Pancreas (tissue), 10 donors: ENCODE data around the gene PPP1R8. TPM values are rescaled to one million over a fixed set of nuclear protein-coding genes. Genes with fewer than 3 reads are reported as not detected.
"Not testable (repeated sequence)": the region's sequence is repeated elsewhere in the genome, so short reads cannot be mapped to it uniquely, and the experiment has no call there.

Experiments used
- ATAC-seq, 4 donors: fragments of 200-7000 bp; cut with Tn5 transposase; one replicate each; pipeline versions ENCODE4 v1.8.0 to v1.9.1; 2020; ENCODE audit warnings: mild to moderate bottlenecking in 4 of 4, moderate library complexity in 4 of 4
- DNase-seq, 6 donors: peaks; one replicate each; pipeline ENCODE4 v3.0.0-alpha.2; 2020
- FAIRE-seq: peaks from 2 replicates; lab custom pipeline; 2012; peaks lifted over from hg19 to GRCh38; lab: Jason Lieb, UNC
- H3K27ac ChIP-seq, 4 donors: fragments of 200-600 bp; sonication (generic); 1 replicate in 3 of 4; 2 replicates in 1 of 4; pipeline versions ENCODE4 v1.5.0 to v1.8.0; 2020
- H3K27me3 ChIP-seq, 4 donors: fragments of 200-600 bp; one replicate each; pipeline ENCODE4 v1.8.0; 2021
- H3K36me3 ChIP-seq, 3 donors: fragments of 200-600 bp; sonication (generic) in 1 of 3; one replicate each; pipeline versions ENCODE4 v1.5.0 to v1.8.0; 2020 to 2021
- H3K4me1 ChIP-seq, 3 donors: fragments of 200-600 bp; one replicate each; pipeline ENCODE4 v1.8.0; 2021
- H3K4me3 ChIP-seq, 4 donors: fragments of 200-600 bp; sonication (generic) in 2 of 4; one replicate each; pipeline versions ENCODE4 v1.5.0 to v1.8.0; 2020 to 2021
- H3K9me3 ChIP-seq, 4 donors: fragments of 200-600 bp; one replicate each; pipeline ENCODE4 v1.8.0; 2021
- WGBS, 2 donors: extraction: QIAGEN DNeasy Blood & Tissue Kit; methylation state at CpG; one replicate each; pipeline ENCODE4 v1.1.7; 2013; 5-methylcytosine and 5-hydroxymethylcytosine counted together
- intact Hi-C, 3 donors: fragments of 100-400 bp; cut with DNase I; formaldehyde crosslinking; loops; one replicate each; pipeline versions ENCODE4 v1.11.1 to v1.14.2; 2022
- polyA plus RNA-seq, 2 donors: library from polyadenylated mRNA; stranded (reverse); fragments of 200-250 nt; gene quantifications; one replicate each; pipeline ENCODE4 v1.2.3, GENCODE V29; 2013
- total RNA-seq, 6 donors: library from RNA; stranded (reverse); fragmentation: NEBNext Ultra II Directional in 4 of 6; extraction: Animal tissue kit (Norgen Biotek cat#: 25700) in 4 of 6; gene quantifications; one replicate each; pipeline versions ENCODE4 v1.2.1 to v1.2.4, GENCODE V29; 2021 to 2023
- TF ChIP-seq, protein P1 (sequence below), 4 donors: fragments of 200-600 bp; sonication (generic) in 3 of 4; IDR thresholded peaks; one replicate each; pipeline versions ENCODE4 v1.5.0 to v1.8.0; 2021; ENCODE audit warnings: antibody characterized with exemption in 4 of 4
- donor health status: healthy with polysubstance abuse.
- donor health status: DM: no; HTN: no; CAD: no; lungs with moderate emphysema.
- donor health status: DM: no; HTN: no; CAD: no.
- donor health status: control.
- donor health status: control.
- donor health status: Bipolar disorder and iron deficiency.
- donor health status: DM: yes; HTN: yes; CAD: no.
- donor health status: DM: no; HTN: no; CAD: no.
- donor health status: DM: no; HTN: no; CAD: no.
- donor health status: DM: yes; HTN: yes; CAD: no.

The PPP1R8 gene
- total and polyA plus RNA-seq, 8 donors, result 8.1 to 17.4 (median 11.7) TPM

DNA sequence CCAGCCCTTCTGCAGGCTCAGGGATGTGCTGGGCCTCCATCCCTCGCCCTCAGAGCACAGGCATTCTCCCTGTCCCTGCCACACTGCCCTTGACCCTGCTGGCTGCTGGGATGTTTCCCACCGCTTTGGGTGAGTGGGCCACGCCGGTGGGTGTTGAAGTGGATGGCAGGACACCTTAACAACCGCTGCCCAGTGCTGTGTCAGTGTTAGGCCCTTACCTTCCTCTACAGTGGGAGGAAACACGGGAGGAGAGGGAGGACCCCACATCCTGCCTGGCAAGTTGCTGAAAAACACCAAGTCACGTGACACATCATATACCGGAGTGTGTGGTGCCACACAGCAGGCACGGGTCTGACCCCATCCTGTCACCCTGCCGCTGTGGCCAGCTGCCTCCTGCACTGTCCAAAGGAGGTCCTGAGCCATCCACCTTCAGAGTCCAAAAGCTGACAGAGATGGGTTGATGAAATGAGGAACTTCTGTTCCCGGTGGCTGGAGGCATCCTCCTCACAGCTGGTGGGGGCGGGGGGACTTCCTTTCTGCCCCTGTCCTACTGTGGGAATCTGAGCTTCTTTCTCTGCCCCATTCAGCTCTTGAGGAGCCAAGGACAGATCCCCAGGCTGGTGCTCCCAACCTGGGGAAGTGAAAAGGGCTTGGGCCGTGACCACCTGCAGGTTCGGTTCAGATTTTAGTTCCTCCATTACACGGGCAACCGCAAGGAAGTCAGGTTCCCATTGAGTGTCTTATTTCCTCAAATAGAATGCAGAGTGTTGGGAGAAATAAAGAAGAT, 38.5 kb downstream of the PPP1R8 start:
- FAIRE-seq (no peak), ATAC-seq (peak in 1 of 4 donors; percentile 4), DNase-seq (peak in 1 of 6 donors; percentile 45)
- 59 to 60% methylated on average over 16 of the region's 16 CpGs for WGBS, 2 donors
- intact Hi-C loops, result no loop called here
- H3K36me3 ChIP-seq, result no peaks in the 10 kb centered on the region
- TF ChIP-seq, protein P1, sequence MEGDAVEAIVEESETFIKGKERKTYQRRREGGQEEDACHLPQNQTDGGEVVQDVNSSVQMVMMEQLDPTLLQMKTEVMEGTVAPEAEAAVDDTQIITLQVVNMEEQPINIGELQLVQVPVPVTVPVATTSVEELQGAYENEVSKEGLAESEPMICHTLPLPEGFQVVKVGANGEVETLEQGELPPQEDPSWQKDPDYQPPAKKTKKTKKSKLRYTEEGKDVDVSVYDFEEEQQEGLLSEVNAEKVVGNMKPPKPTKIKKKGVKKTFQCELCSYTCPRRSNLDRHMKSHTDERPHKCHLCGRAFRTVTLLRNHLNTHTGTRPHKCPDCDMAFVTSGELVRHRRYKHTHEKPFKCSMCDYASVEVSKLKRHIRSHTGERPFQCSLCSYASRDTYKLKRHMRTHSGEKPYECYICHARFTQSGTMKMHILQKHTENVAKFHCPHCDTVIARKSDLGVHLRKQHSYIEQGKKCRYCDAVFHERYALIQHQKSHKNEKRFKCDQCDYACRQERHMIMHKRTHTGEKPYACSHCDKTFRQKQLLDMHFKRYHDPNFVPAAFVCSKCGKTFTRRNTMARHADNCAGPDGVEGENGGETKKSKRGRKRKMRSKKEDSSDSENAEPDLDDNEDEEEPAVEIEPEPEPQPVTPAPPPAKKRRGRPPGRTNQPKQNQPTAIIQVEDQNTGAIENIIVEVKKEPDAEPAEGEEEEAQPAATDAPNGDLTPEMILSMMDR (IDR thresholded peaks at IDR 0.05), result no peak
- H3K27me3 ChIP-seq, result no peaks in the 10 kb centered on the region
- H3K9me3 ChIP-seq, result no peaks in the 10 kb centered on the region
- H3K4me3 ChIP-seq, result no peak overlapping the region
- H3K27ac ChIP-seq, result peak overlapping the region in 1 of 4 donors; percentile 5
- H3K4me1 ChIP-seq, result peaks cover 0 to 2% (median 0%) of the 10 kb centered on the region in 3 donors

DNA sequence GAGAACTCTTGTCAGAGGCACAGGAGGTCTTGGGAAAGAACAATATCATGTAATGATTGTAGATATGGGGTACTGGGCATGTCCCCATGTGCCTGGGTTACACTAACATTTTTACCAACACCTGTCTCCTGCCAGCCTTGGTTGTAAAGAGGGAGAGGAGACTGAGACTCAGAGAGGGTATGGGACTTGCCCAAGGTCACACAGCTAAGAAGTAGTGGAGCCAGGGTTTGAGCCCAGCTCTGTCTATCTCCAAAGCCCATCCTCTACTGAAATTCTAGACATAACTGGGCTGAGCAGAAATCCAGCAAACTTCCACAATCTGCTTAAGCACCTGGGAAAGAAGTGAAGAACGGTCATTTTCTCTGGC, 39.1 kb downstream of the PPP1R8 start:
- ATAC-seq (no peak), FAIRE-seq (no peak), DNase-seq (no peak)
- H3K4me3 ChIP-seq, result no peak overlapping the region
- WGBS, 2 donors, result 76 to 79% methylated on average over 1 of the region's 1 CpG
- H3K4me1 ChIP-seq, result peaks cover 0 to 2% (median 0%) of the 10 kb centered on the region in 3 donors
- intact Hi-C loops, result no loop called here
- H3K27ac ChIP-seq, result peak overlapping the region in 1 of 4 donors; percentile 5
- TF ChIP-seq, protein P1 (IDR thresholded peaks at IDR 0.05), result no peak
- H3K9me3 ChIP-seq, result no peaks in the 10 kb centered on the region
- no peaks in the 10 kb centered on the region for H3K36me3 ChIP-seq
- H3K27me3 ChIP-seq, result no peaks in the 10 kb centered on the region

- intact Hi-C loops, result not testable (repeated sequence)
These were observed 40.5 kb downstream of the PPP1R8 start for GRCh38 chr1:27871076-27871475.

GRCh38 chr1:27872059-27872801, 41.6 kb downstream of the PPP1R8 start, which contains the start of gene THEMIS2:
TSS of gene THEMIS2 (plus strand) at chr1:27872544. CDS start at chr1:27872572, 28 bp downstream.
- WGBS, 2 donors, result 10 to 14% methylated on average over 33 to 53 of the region's 53 CpGs
- DNase-seq, result peak; percentile 38 to 85 (median 60)
- Histone ChIP-seq H3K9me3 (no peaks in the 10 kb centered on the region), H3K36me3 (no peaks in the 10 kb centered on the region), H3K4me3 (peak within 1 kb of the TSS; percentile 42 to 59 (median 46)), H3K4me1 (peaks cover 0 to 2% (median 0%) of the 10 kb centered on the region in 3 donors), H3K27me3 (no peaks in the 10 kb centered on the region), H3K27ac (peak within 1 kb of the TSS in 2 of 4 donors; percentile 69 to 75)
- TF ChIP-seq, protein P1 (IDR thresholded peaks at IDR 0.05), result no peak
- ATAC-seq, result peak; percentile 80 to 91 (median 84)
- intact Hi-C loops, result no loop called here
- no peak for FAIRE-seq

More at GRCh38 chr1:27871076-27871475, 40.5 kb downstream of the PPP1R8 start:
- not testable (repeated sequence) for H3K27me3 ChIP-seq, H3K36me3 ChIP-seq, H3K9me3 ChIP-seq, H3K4me1 ChIP-seq, ATAC-seq, H3K4me3 ChIP-seq, H3K27ac ChIP-seq, FAIRE-seq
- DNase-seq, result peak in 1 of 6 donors; percentile 14
- WGBS, 2 donors, result 86 to 91% methylated on average over 7 of the region's 7 CpGs

DNA sequence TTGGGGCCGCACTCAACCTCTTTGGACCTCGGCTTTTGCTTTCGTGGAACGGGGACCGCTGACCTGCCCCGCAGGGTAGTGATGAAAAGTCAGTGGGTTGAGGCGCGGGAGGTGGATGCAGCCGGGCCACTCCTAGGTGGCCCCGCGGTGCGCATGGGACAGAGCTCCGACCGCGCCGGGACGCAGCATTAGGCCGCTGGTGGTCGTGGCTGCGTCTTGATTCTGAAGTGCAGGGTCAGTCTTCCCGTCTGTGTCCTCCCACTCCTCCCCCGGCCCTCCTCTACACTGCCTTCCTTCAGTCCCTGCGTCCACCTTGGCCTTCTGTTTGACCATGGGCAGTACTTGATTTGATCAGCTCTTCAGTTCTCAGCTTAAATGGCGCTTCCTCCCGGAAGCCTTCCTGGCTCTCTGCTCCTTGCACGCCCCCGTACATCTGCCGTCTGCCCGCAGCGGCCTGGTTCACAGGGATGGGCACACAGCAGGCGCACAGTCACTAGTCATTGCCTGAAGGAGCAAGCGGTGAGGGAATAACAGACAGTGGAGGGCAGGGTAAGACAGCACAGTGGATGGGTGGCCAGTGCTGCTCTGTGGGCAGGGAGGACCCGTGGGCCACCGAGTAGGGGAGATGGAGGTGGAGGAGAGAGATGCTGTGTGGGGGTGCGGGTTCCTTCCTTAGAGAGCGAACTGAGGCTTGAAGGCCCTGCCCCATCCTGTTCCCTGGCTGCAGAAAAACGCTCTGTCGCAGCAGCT, 42.4 kb downstream of the PPP1R8 start:
- DNase-seq (peak in 2 of 6 donors; percentile 33 to 58), ATAC-seq (peak; percentile 13 to 39 (median 30)), FAIRE-seq (no peak)
- Histone ChIP-seq H3K4me3 (peak overlapping the region; percentile 42 to 59 (median 46)), H3K27ac (peak overlapping the region in 2 of 4 donors; percentile 69 to 75), H3K36me3 (no peaks in the 10 kb centered on the region), H3K4me1 (peaks cover 0 to 2% (median 0%) of the 10 kb centered on the region in 3 donors), H3K9me3 (no peaks in the 10 kb centered on the region), H3K27me3 (no peaks in the 10 kb centered on the region)
- intact Hi-C loops, result no loop called here
- TF ChIP-seq, protein P1 (IDR thresholded peaks at IDR 0.05), result no peak
- 17 to 23% methylated on average over 38 of the region's 38 CpGs for WGBS, 2 donors
